Glutamatergic neuron (in vitro differentiated cells): ENCODE data around the gene ZNF511. TPM values are rescaled to one million over a fixed set of nuclear protein-coding genes. Genes with fewer than 3 reads are reported as not detected.

Experiments
- DNase-seq: peaks from one replicate; pipeline ENCODE4 v3.0.0; 2022
- H3K27ac Mint-ChIP-seq: one replicate; pipeline ENCODE4 v1.8.0; 2020; ENCODE audit warnings: mild to moderate bottlenecking, mixed read lengths, inconsistent platforms; ENCODE audit not compliant: unreplicated experiment
- H3K27me3 Mint-ChIP-seq: one replicate; pipeline ENCODE4 v1.8.0; 2020; ENCODE audit warnings: mild to moderate bottlenecking, moderate library complexity, mixed read lengths, inconsistent platforms; ENCODE audit not compliant: unreplicated experiment
- H3K36me3 Mint-ChIP-seq: one replicate; pipeline ENCODE4 v1.8.0; 2020; ENCODE audit warnings: mild to moderate bottlenecking, mixed read lengths, inconsistent platforms; ENCODE audit not compliant: unreplicated experiment
- H3K4me1 Mint-ChIP-seq: one replicate; pipeline ENCODE4 v1.8.0; 2020; ENCODE audit warnings: mild to moderate bottlenecking, low read depth, mixed read lengths, inconsistent platforms; ENCODE audit not compliant: unreplicated experiment
- H3K4me3 Mint-ChIP-seq: one replicate; pipeline ENCODE4 v1.8.0; 2020; ENCODE audit warnings: mild to moderate bottlenecking, mixed read lengths, inconsistent platforms; ENCODE audit not compliant: unreplicated experiment
- H3K9me3 Mint-ChIP-seq: one replicate; pipeline ENCODE4 v1.8.0; 2020; ENCODE audit warnings: mild to moderate bottlenecking, moderate library complexity, mixed read lengths, inconsistent platforms; ENCODE audit not compliant: unreplicated experiment
- total RNA-seq: library from RNA; stranded (reverse); fragmentation: NEBNext Ultra II Directional; extraction: Animal tissue kit (Norgen Biotek cat#: 25700); gene quantifications from one replicate; pipeline ENCODE4 v1.2.1, GENCODE V29; 2021; ENCODE audit not compliant: unreplicated experiment
- TF ChIP-seq, protein P1 (sequence below): fragments of 200-600 bp; sonication (generic); IDR thresholded peaks from one replicate; pipeline ENCODE4 v1.5.0; 2021; ENCODE audit not compliant: partially characterized antibody, unreplicated experiment

The ZNF511 gene
- total RNA-seq, 1 donor from 2014 or later, result 24.6 TPM

DNA sequence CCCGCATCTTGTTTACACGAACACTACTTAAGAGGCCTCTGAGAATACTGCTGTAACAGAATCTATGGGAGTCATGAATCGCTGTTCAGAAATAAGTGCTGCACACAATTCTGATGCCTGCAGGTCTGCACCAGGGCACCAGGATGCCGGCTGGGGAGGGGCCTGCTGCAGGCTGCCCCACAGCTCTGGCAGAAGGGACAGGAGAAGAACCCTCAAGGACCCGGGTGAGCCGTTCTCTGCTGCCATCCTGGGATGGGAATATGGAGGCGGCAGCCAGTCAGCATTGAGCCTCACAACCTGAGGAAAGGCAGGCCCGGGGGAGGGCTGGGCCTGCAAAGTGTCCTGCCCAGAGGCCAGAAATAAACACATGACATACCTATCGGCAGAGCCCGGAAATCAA, 11.2 kb upstream of the ZNF511 start:
- H3K4me3 Mint-ChIP-seq, result no peak overlapping the region
- no peak for DNase-seq
- H3K4me1 Mint-ChIP-seq, result no peaks in the 10 kb centered on the region
- peaks cover 4% of the 10 kb centered on the region for H3K36me3 Mint-ChIP-seq
- no peak overlapping the region for H3K27ac Mint-ChIP-seq
- no peaks in the 10 kb centered on the region for H3K27me3 Mint-ChIP-seq
- peaks cover 3% of the 10 kb centered on the region for H3K9me3 Mint-ChIP-seq
- TF ChIP-seq, protein P1, sequence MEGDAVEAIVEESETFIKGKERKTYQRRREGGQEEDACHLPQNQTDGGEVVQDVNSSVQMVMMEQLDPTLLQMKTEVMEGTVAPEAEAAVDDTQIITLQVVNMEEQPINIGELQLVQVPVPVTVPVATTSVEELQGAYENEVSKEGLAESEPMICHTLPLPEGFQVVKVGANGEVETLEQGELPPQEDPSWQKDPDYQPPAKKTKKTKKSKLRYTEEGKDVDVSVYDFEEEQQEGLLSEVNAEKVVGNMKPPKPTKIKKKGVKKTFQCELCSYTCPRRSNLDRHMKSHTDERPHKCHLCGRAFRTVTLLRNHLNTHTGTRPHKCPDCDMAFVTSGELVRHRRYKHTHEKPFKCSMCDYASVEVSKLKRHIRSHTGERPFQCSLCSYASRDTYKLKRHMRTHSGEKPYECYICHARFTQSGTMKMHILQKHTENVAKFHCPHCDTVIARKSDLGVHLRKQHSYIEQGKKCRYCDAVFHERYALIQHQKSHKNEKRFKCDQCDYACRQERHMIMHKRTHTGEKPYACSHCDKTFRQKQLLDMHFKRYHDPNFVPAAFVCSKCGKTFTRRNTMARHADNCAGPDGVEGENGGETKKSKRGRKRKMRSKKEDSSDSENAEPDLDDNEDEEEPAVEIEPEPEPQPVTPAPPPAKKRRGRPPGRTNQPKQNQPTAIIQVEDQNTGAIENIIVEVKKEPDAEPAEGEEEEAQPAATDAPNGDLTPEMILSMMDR, result no peak

DNA sequence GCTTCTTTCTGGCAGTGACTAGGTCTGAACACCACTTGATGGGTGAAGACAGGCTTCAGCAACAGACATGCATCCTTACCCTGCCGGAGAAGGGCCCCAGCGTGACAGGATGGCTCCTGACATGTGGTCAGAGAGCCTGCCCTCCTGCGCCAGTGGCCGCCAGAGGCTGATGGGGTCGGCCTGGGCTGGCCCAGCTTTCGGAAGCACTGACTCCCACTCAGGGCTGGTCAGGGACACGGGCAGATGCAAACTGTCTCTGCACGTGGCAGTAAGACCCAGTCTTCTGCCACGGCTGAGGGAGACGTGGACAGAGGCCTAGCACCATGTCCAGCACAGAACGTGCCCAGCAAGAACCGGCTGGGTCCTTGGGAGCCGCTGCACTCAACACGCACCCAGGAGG, 10.2 kb upstream of the ZNF511 start:
- Mint-ChIP-seq H3K4me3 (no peak overlapping the region), H3K27ac (no peak overlapping the region), H3K36me3 (peaks cover 4% of the 10 kb centered on the region), H3K27me3 (no peaks in the 10 kb centered on the region), H3K9me3 (peaks cover 3% of the 10 kb centered on the region), H3K4me1 (no peaks in the 10 kb centered on the region)
- TF ChIP-seq, protein P1, result no peak
- no peak for DNase-seq

DNA sequence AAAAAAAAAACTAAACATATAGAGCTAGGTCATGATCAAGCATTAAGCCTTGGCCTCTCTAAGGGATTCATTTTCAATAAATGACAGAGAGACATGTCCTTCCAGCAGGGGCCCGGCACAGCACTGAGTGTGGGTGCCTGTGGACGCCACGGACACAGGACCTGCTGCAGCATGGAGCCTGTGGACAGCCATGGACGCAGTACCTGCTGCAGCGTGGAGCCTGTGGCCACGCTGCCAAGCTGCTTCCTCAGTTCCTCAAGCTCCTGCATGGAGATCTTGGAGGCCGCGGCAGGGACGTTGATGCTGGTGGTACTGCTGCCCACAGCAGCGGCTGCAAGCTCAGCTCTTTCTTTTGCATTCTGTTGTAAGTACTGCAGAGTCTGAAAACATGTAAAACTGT, 9.5 kb upstream of the ZNF511 start:
- no peak overlapping the region for H3K4me3 Mint-ChIP-seq
- H3K4me1 Mint-ChIP-seq, result no peaks in the 10 kb centered on the region
- H3K9me3 Mint-ChIP-seq, result peaks cover 3% of the 10 kb centered on the region
- H3K27ac Mint-ChIP-seq, result no peak overlapping the region
- TF ChIP-seq, protein P1, result no peak
- peaks cover 4% of the 10 kb centered on the region for H3K36me3 Mint-ChIP-seq
- H3K27me3 Mint-ChIP-seq, result peaks cover 2% of the 10 kb centered on the region
- no peak for DNase-seq

DNA sequence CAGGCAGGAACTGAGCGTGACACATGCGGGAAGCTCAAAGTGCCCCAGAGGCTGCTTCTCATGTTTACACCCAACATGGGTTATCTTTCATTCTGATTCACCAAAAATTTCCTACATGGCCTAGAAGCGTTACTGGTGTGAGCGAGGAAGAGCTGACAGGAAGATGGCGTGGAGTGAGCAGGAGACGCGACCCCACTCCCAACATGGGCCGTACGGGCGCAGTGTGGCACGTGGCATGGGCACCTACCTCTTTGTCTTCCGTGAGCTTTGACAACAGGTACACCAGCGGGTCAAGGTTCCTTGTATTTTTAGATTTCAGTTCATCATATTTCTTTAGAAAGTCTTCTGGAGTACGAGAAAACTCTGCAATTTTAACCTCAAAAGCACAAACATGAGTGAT, 9.0 kb upstream of the ZNF511 start:
- Mint-ChIP-seq H3K4me3 (no peak overlapping the region), H3K36me3 (peaks cover 4% of the 10 kb centered on the region), H3K27ac (no peak overlapping the region), H3K9me3 (peaks cover 3% of the 10 kb centered on the region), H3K4me1 (no peaks in the 10 kb centered on the region), H3K27me3 (peaks cover 2% of the 10 kb centered on the region)
- TF ChIP-seq, protein P1, result no peak
- DNase-seq, result no peak

DNA sequence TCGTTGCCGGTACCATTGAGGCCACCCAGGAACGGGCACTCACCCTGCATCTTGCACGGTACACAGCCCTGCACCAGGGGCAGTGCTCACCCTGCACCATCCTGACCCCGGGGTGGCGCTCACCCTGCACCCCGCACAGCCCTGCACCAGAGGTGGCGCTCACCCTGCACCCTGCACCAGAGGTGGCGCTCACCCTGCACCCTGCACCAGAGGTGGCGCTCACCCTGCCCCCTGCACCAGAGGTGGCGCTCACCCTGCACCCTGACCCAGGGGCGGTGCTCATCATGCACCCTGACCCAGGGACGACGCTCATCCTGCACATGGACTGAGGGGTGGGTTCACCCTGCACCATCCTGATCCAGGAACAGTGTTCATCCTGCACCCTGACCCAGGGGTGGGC, 6.5 kb upstream of the ZNF511 start:
- Mint-ChIP-seq H3K4me1 (no peaks in the 10 kb centered on the region), H3K27me3 (peaks cover 4% of the 10 kb centered on the region)
- no peak for DNase-seq

More for the DNA sequence above, 6.5 kb upstream of the ZNF511 start:
- TF ChIP-seq, protein P1, result no peak
- Mint-ChIP-seq H3K27ac (no peak overlapping the region), H3K4me3 (no peak overlapping the region), H3K9me3 (peaks cover 5% of the 10 kb centered on the region), H3K36me3 (peaks cover 4% of the 10 kb centered on the region)
